GM19438 (cell line): ENCODE results near the gene PAX5.

Source experiments
- ATAC-seq: cut with Tn5 transposase; IDR thresholded peaks from one replicate; pipeline ENCODE4 v1.9.1; 2021; ENCODE audit warnings: low read depth; ENCODE audit not compliant: unreplicated experiment

Gene PAX5

GRCh38 chr9:36962691-36963090 lies 71.4 kb downstream of the PAX5 start:
- no peak for ATAC-seq

- ATAC-seq, result no peak
These were observed 72.3 kb downstream of the PAX5 start for GRCh38 chr9:36961561-36962325.

- no peak for ATAC-seq
These were observed 73.0 kb downstream of the PAX5 start for GRCh38 chr9:36961051-36961450.

DNA sequence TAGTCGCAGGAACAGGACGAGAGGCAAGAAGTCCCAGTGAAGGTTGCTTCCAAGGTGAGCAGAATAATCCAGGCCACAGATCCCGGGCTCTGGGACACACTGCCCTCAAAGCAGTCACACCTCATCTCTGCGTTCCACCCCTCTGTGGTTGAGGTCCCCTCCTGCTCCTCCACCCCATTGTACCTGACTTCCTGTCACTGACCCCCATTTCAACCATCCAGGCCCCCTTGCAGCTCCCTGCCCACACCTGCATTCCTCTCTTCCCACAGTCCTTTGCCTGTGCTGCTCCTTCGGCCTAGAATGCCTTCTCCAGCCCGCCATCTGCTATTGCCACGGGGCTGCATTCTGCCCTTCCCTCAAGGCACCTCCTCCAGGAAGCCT lies 73.5 kb downstream of the PAX5 start:
- no peak for ATAC-seq

DNA sequence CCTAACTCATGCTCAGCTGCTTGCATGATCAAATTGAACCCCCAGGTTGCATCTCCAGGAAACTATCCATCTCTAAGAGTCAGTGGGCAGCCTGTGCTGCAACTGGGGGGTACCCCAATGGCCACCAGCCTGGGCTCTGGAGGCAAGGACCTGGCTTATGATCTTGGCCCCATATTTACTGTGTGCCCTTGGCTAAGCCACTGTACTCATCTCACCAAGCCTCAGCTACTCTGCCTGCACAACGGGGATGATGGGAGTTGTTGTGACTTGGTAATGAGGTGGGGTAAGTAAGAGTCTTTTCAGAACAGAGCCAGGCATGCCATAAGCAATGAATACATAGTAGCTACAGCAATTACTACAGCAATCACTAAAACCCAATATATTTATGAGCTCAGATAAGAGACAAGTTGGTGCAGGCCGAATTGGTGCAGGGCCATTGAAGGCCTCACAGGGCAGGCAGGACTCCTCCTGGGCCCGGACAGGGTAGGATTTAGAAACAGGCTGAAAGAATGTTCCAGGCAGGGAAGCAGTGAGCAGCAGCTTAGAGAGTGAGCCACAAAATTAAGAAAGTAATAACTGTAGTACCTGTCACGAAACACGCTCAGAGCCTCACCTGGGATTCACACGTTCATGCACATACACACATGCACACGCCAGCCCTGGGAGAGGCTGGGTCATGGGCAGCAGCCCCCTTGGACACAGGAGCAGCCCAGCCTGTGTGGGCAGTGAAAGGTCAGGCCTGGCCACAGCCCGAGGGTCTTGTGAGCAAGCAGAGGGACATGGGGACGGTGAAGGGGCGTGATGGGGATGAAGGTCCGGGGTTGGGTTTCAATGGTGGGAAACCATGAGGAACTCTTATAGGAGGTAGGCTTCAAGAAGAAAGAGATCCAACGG lies 74.1 kb downstream of the PAX5 start:
- no peak for ATAC-seq

DNA sequence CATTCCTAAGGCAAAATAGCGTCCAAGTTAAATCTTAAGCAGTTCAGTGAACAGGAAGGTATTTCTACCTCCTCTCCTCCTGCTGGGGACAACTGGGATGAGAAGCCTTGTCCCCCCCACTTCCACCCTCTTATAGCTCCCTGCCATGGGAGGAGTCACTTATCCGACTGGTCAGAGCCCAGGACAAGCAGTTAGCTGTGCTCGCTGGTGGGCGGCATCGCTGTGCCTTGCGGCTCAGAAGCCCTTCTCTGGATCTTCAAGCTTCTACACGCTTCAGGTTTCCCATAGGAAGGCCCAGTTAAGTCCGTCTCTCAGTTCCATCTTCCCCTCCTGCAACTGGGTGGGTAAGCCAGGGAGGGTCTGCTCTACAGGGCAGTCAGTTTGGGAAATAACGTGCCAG lies 77.2 kb downstream of the PAX5 start:
- no peak for ATAC-seq

DNA sequence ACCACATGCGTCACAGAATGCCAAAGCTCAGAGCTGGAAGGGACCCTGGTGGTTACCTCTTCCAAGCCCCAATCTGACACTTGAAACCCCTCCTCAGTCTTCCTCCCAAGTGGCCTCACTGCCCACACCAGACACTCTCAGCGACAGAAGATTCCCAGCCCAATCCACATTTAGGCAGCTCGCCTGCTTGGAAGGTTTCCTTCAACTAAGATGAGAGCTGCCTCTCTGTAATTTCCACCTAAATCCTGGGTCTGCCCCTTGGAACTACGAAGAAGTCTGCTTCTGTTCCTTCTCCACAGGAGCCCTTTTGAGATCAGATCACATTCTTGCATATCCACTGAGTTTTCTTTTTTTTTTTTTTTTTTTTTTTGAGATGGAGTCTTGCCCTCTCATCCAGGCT lies 83.7 kb downstream of the PAX5 start:
- no peak for ATAC-seq

DNA sequence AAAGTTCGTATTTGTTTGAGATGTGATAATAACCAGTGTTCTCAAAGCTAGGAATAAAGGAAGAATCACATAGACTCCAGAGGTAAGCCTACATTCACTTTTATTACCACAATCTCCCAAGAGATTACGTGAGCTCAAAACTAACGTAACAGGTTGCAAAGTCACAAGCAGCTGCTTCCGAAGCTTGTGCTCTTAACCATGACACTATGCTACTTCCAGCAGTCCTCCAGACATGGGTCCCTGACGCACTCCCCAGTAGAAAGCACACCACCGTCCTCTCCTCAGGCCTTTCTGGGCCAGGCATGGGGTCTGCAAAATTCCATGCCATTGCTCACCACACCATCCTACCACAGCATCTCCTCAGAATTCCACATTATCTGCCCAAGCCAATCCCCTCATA lies 84.6 kb downstream of the PAX5 start:
- ATAC-seq, result no peak

DNA sequence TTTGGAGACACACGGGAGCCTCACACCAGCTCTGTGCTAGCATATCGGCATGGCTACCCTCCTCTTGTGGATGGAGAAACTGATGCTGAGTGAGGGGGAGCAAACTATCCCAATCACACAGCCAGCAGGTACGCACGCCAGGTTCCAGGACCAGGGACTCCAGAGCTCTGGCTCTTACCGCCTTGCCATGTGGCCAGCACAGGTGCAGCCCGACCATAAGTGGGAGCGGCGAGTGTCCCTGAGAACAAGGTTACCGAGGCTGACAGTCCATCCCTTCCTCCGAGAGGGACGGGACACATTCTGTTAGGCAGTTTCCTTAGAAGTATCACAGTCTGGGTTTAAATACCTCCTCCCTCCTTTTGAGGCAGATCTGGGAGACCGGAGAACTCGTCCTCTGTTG lies 86.0 kb downstream of the PAX5 start:
- no peak for ATAC-seq

GRCh38 chr9:36946653-36947052 lies 87.4 kb downstream of the PAX5 start:
- ATAC-seq, result no peak

DNA sequence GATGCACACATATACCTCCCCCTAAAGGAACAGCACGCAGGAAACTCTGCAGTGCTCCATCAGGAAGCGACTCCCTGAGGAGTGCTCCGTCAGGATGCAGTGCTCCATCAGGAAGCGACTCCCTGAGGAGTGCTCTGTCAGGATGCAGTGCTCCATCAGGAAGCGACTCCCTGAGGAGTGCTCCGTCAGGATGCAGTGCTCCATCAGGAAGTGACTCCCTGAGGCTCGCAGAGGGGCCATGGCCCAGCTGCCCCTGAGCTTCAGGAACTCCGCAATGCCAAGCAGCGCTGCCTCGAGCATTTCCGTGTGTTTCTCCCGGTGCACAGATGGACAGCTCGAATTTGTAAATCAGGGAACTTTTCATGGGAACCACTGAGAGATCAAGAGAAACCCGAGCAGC lies 88.1 kb downstream of the PAX5 start:
- no peak for ATAC-seq

DNA sequence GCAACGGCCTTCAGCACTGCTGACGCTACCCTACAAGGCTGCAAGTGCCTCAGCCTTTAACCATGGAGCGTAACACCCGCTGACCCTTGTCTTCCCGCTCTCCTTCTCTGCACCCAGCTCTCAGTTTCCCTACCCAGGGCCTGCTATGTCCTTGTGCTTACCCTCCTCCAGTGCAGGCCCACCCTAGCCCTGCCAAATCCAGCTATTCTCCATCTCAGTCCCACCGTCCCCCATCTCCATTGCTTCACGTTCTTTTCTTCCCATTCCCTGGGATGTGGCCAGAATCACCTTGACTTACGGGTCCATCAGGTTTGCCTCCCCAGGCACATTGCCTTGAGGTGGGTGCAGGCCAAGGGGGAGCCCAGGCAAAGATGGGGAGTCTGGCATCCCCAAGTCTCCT lies 91.2 kb downstream of the PAX5 start:
- ATAC-seq, result no peak

DNA sequence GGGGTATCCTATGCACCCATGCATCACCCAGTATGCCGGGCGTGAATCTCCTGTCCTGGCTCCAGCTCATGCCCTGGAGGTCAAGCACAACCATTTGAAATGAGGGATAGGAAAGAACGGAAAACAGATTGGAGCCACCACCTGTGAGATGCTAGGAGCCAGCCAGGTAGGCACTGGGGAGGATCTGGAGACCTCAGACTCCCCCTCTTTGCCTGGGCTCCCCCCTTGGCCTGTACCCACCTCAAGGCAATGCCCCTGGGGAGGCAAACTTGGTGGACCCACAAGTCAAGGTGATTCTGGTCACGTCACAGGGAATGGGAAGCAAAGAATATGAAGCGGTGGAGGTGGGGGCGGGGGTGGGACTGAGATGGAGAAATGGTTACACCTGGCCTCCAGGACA lies 92.6 kb downstream of the PAX5 start:
- ATAC-seq, result no peak

DNA sequence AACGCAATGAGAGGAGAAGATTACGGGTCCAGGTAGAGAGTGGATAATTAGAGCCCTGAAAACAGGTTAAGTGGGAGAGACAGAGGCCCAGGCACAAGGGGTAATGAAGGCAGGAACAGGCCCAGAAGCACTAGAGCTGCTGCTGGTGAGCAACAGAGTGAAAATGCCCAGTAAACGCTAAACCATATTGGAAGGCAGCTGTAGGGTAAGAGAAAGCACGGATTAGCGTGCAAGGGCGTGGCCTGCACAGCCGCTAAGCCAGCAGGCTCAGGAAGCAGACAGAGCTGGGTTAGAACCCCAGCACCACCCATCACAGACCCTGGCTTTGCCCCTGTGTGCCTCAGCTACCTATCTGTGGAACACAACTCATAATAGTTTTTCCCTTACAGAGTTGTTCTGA lies 93.2 kb downstream of the PAX5 start:
- no peak for ATAC-seq

DNA sequence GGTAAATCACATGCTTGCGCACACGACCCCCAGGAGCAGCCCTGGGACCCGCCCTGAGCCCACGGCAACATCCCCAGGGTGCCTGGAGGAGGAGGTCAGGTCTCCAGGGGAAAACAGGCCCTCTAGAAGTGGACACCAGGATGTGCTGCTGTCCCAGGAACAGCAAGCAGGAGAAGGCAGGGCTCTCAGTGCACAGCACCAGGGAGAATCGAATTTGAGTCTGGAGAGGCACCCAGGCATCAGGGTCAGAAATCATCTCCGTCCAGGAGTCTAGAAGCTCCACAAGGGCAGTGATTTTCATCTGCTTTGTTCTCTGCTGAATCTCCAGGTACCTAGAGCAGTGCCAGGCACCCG lies 93.6 kb downstream of the PAX5 start:
- ATAC-seq, result no peak

DNA sequence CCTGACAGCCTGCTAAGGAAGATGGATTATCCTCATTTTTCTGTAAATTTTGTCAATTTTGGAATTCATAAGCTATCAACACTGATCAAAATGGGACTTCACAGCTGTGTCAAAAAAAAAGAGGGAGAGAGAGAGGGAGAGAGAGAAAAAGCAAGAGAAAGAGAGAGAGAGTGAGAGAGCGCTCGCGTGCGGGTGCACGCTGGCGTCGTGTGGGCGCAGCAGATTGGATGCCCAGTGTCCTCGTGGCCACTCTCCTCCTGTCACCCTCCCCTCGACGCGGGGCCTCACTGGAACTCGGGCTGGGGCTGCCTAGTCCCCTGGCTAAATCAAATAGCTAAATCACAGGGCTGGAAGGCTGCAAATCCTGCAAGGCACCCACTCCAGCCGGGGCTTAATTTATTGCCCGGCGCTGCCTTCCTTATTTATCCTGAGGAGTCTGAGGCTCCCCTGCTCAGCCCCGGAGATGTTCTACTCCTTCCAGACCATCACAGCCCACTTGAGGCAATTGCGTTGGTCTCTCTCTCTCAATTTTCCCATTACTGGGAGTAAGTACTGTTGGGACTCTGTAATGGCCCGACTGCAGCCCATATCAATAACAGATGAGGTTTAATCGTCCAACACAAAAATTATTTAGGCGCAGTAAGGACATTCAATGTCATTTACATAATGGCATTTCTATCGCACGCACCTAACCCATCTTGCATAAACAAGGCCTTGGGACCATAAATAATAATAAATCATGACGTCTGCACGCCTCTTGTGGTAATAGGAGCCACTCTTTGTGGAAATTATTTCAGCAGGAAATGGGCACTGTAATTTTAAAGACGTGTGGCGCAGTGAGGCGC lies 94.2 kb downstream of the PAX5 start:
- ATAC-seq, result no peak

DNA sequence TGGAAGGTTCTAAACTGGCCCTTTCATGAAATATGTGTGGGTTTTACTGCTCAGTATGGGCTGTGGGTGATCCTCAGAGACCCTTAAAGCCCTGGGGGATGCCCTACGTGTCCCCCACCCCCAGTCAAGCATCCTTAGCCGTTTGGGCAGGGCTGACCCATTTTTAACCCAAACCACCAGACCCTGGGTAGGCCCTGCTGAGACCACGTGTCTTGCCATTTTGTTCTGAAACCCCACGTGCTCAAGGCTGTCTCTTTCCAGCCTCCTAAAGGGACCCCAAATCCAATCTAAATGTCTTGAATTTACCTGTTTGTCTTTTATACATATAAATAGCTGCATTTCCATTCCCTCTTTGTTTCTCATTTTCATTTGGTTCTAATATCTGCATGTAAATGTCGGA lies 94.9 kb downstream of the PAX5 start:
- ATAC-seq, result no peak

DNA sequence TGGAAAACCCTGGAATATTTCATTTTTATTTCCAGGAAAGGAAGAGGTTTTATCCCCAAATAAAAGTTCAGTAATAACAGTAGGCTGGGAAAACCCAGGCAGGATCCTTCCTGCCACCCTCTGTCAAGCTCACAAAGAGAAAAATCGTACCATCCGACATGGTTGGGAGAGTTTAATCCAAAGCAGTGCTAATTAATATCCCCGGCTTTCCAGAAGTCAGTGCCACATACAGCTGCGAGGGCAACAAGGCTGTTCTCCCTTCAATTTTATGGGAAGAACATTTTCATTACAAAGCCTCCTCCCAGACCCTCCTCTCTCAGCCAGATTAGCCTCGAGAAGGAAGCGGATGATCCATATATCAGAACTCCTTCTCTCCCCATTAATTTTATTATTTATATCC lies 95.5 kb downstream of the PAX5 start:
- ATAC-seq, result no peak

DNA sequence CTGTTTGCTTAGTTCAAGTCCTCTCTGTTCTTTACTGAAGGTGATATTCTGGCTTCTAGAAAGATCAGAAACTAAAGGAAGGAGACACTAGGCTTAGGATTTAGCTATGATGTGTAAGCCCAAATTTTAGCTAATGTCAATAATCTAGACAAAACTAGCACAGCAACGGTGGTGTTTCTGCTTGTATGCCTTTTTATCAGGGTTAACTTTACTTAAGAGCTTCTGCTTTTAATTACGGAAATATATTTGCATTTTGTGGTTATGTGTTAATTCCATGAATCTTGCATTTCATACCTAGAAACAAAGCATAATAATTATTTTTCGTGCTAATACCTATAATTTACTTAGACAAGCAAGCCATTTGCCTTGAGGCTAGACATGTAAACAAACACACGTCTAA lies 96.1 kb downstream of the PAX5 start:
- ATAC-seq, result no peak

GRCh38 chr9:36937346-36937745 lies 96.7 kb downstream of the PAX5 start:
- ATAC-seq, result no peak

DNA sequence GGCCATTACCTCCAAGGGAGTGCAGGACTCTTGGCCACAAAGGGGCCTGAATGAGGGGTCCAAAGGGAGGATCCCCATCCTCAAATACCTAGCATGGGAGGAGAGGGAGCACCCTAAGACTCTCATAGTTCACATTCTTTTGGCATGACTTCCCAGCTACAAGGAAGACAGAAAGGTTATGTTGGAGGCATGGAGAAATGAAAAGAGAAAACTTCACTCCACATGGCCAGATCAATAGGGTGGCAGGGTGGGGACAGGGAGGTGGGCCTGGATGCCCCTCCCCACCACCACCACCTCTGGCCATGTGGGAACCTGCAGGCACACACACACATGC lies 97.6 kb downstream of the PAX5 start:
- ATAC-seq, result no peak
